HG02970 (cell line): ENCODE data around the gene ART4.
A peak's percentile ranks its signal among the peaks of the same experiment; 100 is the strongest.

Experiments used
- ATAC-seq: cut with Tn5 transposase; IDR thresholded peaks from one replicate; pipeline ENCODE4 v1.9.1; 2021; ENCODE audit warnings: mild to moderate bottlenecking, moderate library complexity, moderate number of reproducible peaks; ENCODE audit not compliant: unreplicated experiment, low FRiP score

ART4 gene

GRCh38 chr12:14811486-14811885 is 31.8 kb downstream of the ART4 start:
- no peak for ATAC-seq

- ATAC-seq, result no peak
These were observed 32.3 kb downstream of the ART4 start for GRCh38 chr12:14810953-14811483.

GRCh38 chr12:14810167-14810952 is 33.0 kb downstream of the ART4 start:
- no peak for ATAC-seq

GRCh38 chr12:14803830-14804160 is 39.5 kb downstream of the ART4 start:
- ATAC-seq, result peak; percentile 6

- peak; percentile 98 for ATAC-seq
These were observed 40.1 kb downstream of the ART4 start, which contains the start of the genes C12orf60 and WBP11 for GRCh38 chr12:14803011-14803829. C12orf60 (plus strand) TSS chr12:14803670; CDS start chr12:14822936, 19,266 bp downstream. WBP11 (minus strand) TSS chr12:14803478; CDS start chr12:14801383, 2,095 bp downstream.

- ATAC-seq, result no peak
These were observed 40.7 kb downstream of the ART4 start for GRCh38 chr12:14802721-14803010.

GRCh38 chr12:14802247-14802646 is 41.1 kb downstream of the ART4 start:
- no peak for ATAC-seq

GRCh38 chr12:14795028-14795448 is 48.3 kb downstream of the ART4 start:
- no peak for ATAC-seq

- ATAC-seq, result no peak
These were observed 57.8 kb downstream of the ART4 start for GRCh38 chr12:14785568-14785967.

- no peak for ATAC-seq
These were observed 58.9 kb downstream of the ART4 start for GRCh38 chr12:14784471-14784870.

- ATAC-seq, result no peak
These were observed 60.6 kb downstream of the ART4 start for GRCh38 chr12:14782756-14783155.

- ATAC-seq, result no peak
These were observed 61.8 kb downstream of the ART4 start for GRCh38 chr12:14781563-14781962.

GRCh38 chr12:14780859-14781258 is 62.5 kb downstream of the ART4 start:
- no peak for ATAC-seq

GRCh38 chr12:14779834-14780233 is 63.5 kb downstream of the ART4 start:
- no peak for ATAC-seq

- ATAC-seq, result no peak
These were observed 66.1 kb downstream of the ART4 start for GRCh38 chr12:14777271-14777670.

GRCh38 chr12:14776236-14776961 is 66.9 kb downstream of the ART4 start:
- ATAC-seq, result no peak

GRCh38 chr12:14775636-14775980 is 67.7 kb downstream of the ART4 start:
- ATAC-seq, result no peak
